GM12878 (cell line): ENCODE data around the gene PHF14.

Source experiments
- ASH2L ChIP-seq: fragments of 300-600, 200-600 bp; sonication (generic); IDR thresholded peaks from 2 replicates; pipeline ENCODE4 v1.6.1; 2017; ENCODE audit warnings: low read depth, mild to moderate bottlenecking, borderline replicate concordance
- CBX3 ChIP-seq: fragments of 200-600 bp; sonication (generic); IDR thresholded peaks from 2 replicates; pipeline ENCODE4 v1.6.1; 2016; ENCODE audit warnings: low read depth, borderline replicate concordance
- CHD4 ChIP-seq: fragments of 200-600 bp; sonication (generic); IDR thresholded peaks from 2 replicates; pipeline ENCODE4 v1.6.1; 2016; ENCODE audit warnings: mild to moderate bottlenecking
- CTCF ChIP-seq, 3 experiments: IDR thresholded peaks in 2 of 3; conservative IDR thresholded peaks in 1 of 3; 2 replicates each; pipeline ENCODE4 v1.5.1; 2011; ENCODE audit warnings: low read depth in 3 of 3, low read length in 3 of 3, mild to moderate bottlenecking in 3 of 3, control low read depth in 2 of 3, moderate library complexity in 2 of 3, inconsistent platforms in 1 of 3, mixed read lengths in 1 of 3; ENCODE audit not compliant: control insufficient read depth in 2 of 3, insufficient read depth in 1 of 3; ENCODE audit errors: extremely low read depth in 1 of 3
- EZH2 ChIP-seq: IDR thresholded peaks from 2 replicates; pipeline ENCODE4 v1.6.1; 2012; ENCODE audit warnings: low read depth, mild to moderate bottlenecking, control low read depth, inconsistent platforms, low read length, borderline replicate concordance; ENCODE audit not compliant: control insufficient read depth
- IRF3 ChIP-seq: fragments of 450-650 bp; IDR thresholded peaks from 2 replicates; pipeline ENCODE4 v1.6.1; 2014; ENCODE audit warnings: mild to moderate bottlenecking
- IRF5 ChIP-seq: fragments of 450-650 bp; IDR thresholded peaks from 2 replicates; pipeline ENCODE4 v1.6.1; 2017; ENCODE audit warnings: borderline replicate concordance
- JUND ChIP-seq: IDR thresholded peaks from 2 replicates; pipeline ENCODE4 v1.6.1; 2012; ENCODE audit warnings: low read depth, mild to moderate bottlenecking, low read length, improper control_type of control experiment, moderate library complexity
- KAT2A ChIP-seq: conservative IDR thresholded peaks from 2 replicates; pipeline ENCODE4 v1.6.1; 2011; ENCODE audit warnings: low read depth, low read length; ENCODE audit not compliant: control insufficient read depth
- POLR2A ChIP-seq: IDR thresholded peaks from 2 replicates; pipeline ENCODE4 v1.6.1; 2011; ENCODE audit warnings: low read depth, mild to moderate bottlenecking, low read length
- TAF1 ChIP-seq: IDR thresholded peaks from 2 replicates; pipeline ENCODE4 v1.6.1; 2011; ENCODE audit warnings: mild to moderate bottlenecking, low read depth, low read length, borderline replicate concordance
- ZNF384 ChIP-seq: IDR thresholded peaks from 2 replicates; pipeline ENCODE4 v1.6.1; 2012; ENCODE audit warnings: low read depth, mild to moderate bottlenecking, low read length, improper control_type of control experiment, borderline replicate concordance

- no peak for TF ChIP-seq CBX3
- TF ChIP-seq TAF1: no peak
- TF ChIP-seq EZH2: no peak
- TF ChIP-seq CTCF (IDR thresholded peaks at IDR 0.05 in 2 of 3, conservative IDR thresholded peaks at IDR 0.05 in 1 of 3; ENCODE audit: control insufficient read depth in 2 of 3, extremely low read depth in 1 of 3, insufficient read depth in 1 of 3, low read depth in 3 of 3, low read length in 3 of 3): no peak
- no peak for TF ChIP-seq IRF5
- TF ChIP-seq IRF3: no peak
- no peak for TF ChIP-seq JUND
- no peak for TF ChIP-seq KAT2A
- no peak for TF ChIP-seq POLR2A
- no peak for TF ChIP-seq CHD4
- no peak for TF ChIP-seq ZNF384
- TF ChIP-seq ASH2L: no peak
These were observed 66.3 kb downstream of the PHF14 start for GRCh38 chr7:11039974-11040373.
